ENCODE results near the gene ANK2.
"Not testable (repeated sequence)": the region's sequence is repeated elsewhere in the genome, so short reads cannot be mapped to it uniquely, and the experiment has no call there.

The ANK2 gene

DNA sequence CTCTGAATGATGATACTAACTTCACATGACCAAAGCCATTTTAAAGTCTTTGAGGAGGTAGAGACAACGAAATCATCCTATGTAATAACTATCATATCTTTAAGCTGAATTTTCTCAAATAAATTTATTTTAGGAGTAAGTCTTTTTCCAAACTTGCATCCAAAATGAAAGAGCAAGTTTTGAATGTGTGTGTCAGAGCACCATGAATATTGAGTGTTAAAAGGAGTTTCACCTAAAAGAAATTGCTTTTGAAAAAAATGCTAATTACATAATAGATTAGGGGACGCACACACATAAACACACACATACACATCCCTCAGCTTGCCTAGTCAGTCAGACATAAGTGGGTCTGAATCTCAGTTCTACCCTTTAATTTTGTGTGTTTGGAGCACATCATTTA lies 1.9 kb downstream of the ANK2 start:
- DNase-seq (ENCODE audit: low read depth, low spot score), result no peak

GRCh38 chr4:113052379-113052951 lies 3.0 kb downstream of the ANK2 start:
- DNase-seq (ENCODE audit: low read depth, low spot score), result no peak

GRCh38 chr4:113053883-113054282 lies 4.4 kb downstream of the ANK2 start:
- no peak for DNase-seq (ENCODE audit: low read depth, low spot score)

GRCh38 chr4:113056318-113056717 lies 6.9 kb downstream of the ANK2 start:
- no peak for DNase-seq (ENCODE audit: low read depth, low spot score)

- no peak for DNase-seq (ENCODE audit: low read depth, low spot score)
These were observed 8.4 kb downstream of the ANK2 start for GRCh38 chr4:113057891-113058290.

- DNase-seq (ENCODE audit: low read depth, low spot score), result no peak
These were observed 10.2 kb downstream of the ANK2 start for GRCh38 chr4:113059449-113060182.

DNA sequence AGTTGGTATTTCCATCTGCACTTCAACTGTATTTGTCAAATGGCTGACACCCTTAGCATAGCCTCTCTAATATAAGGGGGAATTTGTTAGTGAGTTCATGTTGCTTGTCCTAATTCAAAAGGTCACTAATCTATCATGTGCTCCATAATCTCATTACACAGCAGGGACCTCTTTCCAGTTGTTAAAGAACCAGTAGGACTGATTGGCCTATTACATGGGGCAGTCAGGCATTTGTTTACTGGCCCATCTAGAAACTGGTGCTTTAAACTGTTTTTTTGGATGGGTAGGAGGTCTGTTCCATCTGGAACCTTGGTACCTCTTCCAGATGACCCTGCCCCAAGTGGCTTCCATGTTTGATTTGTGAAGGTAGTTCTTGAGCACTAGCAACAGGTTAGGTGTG lies 11.4 kb downstream of the ANK2 start:
- DNase-seq (ENCODE audit: low read depth, low spot score), result no peak

- no peak for DNase-seq (ENCODE audit: low read depth, low spot score)
These were observed 14.8 kb downstream of the ANK2 start for GRCh38 chr4:113064244-113064643.

DNA sequence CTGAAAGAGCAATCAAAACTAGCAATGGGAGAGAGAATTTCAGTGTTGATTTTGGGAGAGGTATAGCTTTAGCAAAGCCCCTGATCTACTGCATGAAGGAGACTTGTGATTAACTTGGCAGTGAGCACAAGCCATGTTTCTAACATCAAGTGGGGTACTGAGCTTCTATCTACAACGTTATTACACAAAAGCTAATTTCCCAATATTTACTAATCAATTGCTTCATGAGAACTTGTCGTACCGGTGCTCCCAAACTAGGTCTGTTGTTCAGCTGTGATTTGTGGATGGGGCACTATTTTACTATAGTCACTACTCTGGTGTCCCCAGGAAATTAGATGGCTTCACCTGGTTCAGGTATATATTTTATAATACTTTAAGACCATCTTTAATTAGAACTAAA lies 16.2 kb downstream of the ANK2 start:
- DNase-seq (ENCODE audit: low read depth, low spot score), result no peak

- not testable (repeated sequence) for DNase-seq (ENCODE audit: low read depth, low spot score)
These were observed 19.3 kb downstream of the ANK2 start for GRCh38 chr4:113068771-113069170.

GRCh38 chr4:113069212-113069892 lies 19.9 kb downstream of the ANK2 start:
- DNase-seq (ENCODE audit: low read depth, low spot score), result no peak

DNA sequence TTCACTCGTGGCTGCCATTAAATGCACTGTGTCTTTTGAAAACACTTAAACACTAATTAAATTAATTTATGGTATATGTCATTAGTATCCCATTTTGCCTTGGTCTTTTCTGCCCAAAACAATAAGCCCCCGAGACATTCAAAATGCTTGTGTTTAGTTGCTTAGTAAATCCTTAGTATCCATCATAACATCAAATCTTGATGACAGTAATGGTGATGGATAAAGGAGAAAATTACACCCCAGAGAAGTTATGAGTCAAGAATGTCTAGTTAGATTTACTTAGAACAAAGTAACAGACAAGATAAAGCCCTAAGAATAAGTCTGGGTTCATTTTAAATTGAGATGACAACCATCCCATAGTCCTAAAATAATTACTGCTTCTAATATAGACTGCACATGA lies 21.3 kb downstream of the ANK2 start:
- no peak for DNase-seq (ENCODE audit: low read depth, low spot score)

DNA sequence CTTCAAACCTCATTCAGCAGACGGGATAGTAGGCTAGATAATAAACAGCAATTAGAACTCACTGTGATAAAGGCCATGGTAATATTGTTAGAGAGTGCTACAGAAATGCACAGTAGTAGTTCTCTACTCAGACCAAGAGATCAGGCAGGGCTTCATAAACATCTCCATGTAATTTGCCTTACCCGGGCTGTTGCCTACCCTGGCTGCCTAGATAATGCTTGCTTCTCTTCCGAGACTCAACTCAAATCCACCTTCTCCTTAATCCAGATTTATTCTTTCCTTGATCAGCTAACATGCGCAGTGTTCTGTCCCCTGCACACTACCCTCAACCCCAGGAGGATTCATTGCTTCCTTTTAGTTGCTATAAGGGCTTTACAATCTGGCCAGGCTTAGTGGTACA lies 21.8 kb downstream of the ANK2 start:
- DNase-seq (ENCODE audit: low read depth, low spot score), result no peak

- no peak for DNase-seq (ENCODE audit: low read depth, low spot score)
These were observed 22.4 kb downstream of the ANK2 start for GRCh38 chr4:113071805-113072204.

GRCh38 chr4:113073451-113074005 lies 24.1 kb downstream of the ANK2 start:
- DNase-seq (ENCODE audit: low read depth, low spot score), result no peak

DNA sequence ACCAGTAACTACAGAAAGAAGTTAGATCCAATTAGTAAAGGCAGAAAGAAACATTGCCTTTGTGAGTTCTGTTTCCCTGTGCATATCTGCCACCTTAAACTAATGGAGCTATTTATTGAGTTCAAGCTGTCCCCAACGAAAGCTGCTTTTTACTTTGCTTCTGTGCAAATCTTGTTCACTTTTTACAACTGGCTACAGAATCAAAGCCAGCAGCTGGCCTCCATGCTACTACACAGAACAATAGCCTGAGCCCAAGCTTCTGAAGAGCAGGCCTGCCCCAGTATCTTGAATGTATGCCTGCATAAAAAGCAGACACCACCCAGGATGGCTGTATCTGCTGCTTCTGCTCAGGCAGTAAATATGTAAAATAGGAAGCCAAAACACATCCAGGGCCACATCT lies 28.1 kb downstream of the ANK2 start:
- no peak for DNase-seq (ENCODE audit: low read depth, low spot score)

DNA sequence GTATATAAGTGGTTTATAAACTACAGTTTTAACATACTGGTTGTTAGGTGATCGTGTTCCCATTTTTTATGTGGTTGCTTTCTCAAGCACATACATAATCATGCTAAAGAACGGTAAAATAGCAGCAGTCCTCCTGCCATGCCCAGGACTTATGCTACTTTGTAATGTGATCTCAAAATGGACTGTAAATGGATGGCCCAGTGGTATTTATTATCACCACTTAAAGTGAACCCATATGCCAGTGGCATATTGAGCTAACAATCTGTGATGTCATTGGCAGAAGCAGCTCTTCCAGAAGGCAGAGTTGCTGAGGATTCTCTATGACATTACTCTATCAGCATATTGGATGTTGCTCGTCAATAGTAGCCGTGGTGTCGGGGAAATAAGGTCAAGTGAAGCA lies 28.6 kb downstream of the ANK2 start:
- DNase-seq (ENCODE audit: low read depth, low spot score), result no peak

- DNase-seq (ENCODE audit: low read depth, low spot score), result no peak
These were observed 30.6 kb downstream of the ANK2 start for GRCh38 chr4:113080050-113080449.

- DNase-seq (ENCODE audit: low read depth, low spot score), result no peak
These were observed 31.2 kb downstream of the ANK2 start for GRCh38 chr4:113080624-113081023.

- no peak for DNase-seq (ENCODE audit: low read depth, low spot score)
These were observed 33.9 kb downstream of the ANK2 start for GRCh38 chr4:113083346-113083745.

- no peak for DNase-seq (ENCODE audit: low read depth, low spot score)
These were observed 36.8 kb downstream of the ANK2 start for GRCh38 chr4:113086172-113086695.

GRCh38 chr4:113088050-113088449 lies 38.6 kb downstream of the ANK2 start:
- no peak for DNase-seq (ENCODE audit: low read depth, low spot score)

DNA sequence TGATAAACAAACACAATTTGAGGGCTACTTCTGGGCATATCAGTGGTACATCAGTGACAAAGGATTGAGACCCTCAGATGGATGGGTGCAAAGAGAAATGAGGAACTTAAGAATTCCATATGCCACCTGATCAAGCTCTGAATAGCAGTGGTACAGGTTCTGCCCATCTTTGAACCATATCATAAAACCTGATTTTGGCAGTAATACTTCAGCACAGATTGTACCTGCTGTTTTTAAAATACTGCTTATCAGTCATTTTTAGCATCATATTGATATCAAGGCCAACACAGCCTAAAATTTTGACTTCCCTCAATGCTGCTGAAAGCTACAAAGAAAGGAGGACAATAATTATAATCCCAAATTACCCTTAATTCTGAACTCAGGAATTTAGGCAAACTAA lies 41.5 kb downstream of the ANK2 start:
- DNase-seq (ENCODE audit: low read depth, low spot score), result no peak

All from brain pericyte (primary cell).